Thyroid gland (tissue), 4 donors: ENCODE measurements around the gene CCS. TPM values are rescaled to one million over a fixed set of nuclear protein-coding genes. Genes with fewer than 3 reads are reported as not detected.
"Not testable (repeated sequence)": the region's sequence is repeated elsewhere in the genome, so short reads cannot be mapped to it uniquely, and the experiment has no call there.

Experiments
- DNase-seq, 2 donors: peaks; one replicate each; pipeline ENCODE4 v3.0.0-alpha.2; 2019
- H3K27ac ChIP-seq, 3 donors: fragments of 200-600 bp; sonication (generic); 1 replicate in 2 of 3; 2 replicates in 1 of 3; pipeline ENCODE4 v1.5.1; 2016 to 2019; ENCODE audit warnings: mild to moderate bottlenecking in 1 of 3, moderate library complexity in 1 of 3
- H3K27me3 ChIP-seq: fragments of 200-600 bp; sonication (generic); one replicate; pipeline ENCODE4 v1.5.1; 2019
- H3K36me3 ChIP-seq, 2 donors: fragments of 200-600 bp; sonication (generic); one replicate each; pipeline ENCODE4 v1.5.1; 2016 to 2019
- H3K4me1 ChIP-seq, 2 donors: fragments of 200-600 bp; sonication (generic); one replicate each; pipeline ENCODE4 v1.5.1; 2017 to 2019
- H3K4me3 ChIP-seq, 3 donors: fragments of 200-600 bp; sonication (generic); replicated peaks in 1 of 3; 1 replicate in 2 of 3; 2 replicates in 1 of 3; pipeline ENCODE4 v1.5.1; 2016; ENCODE audit warnings: mild to moderate bottlenecking in 1 of 3
- H3K9me3 ChIP-seq: fragments of 200-600 bp; sonication (generic); one replicate; pipeline ENCODE4 v1.5.1; 2017
- POLR2A ChIP-seq, 2 donors: fragments of 450-650 bp; IDR thresholded peaks; one replicate each; pipeline ENCODE4 v1.6.1; 2017; ENCODE audit warnings: antibody characterized with exemption in 2 of 2, mild to moderate bottlenecking in 2 of 2, moderate library complexity in 1 of 2
- WGBS, 2 donors: methylation state at CpG; one replicate each; pipeline ENCODE4 v1.1.5; 2017; 5-methylcytosine and 5-hydroxymethylcytosine counted together
- intact Hi-C: fragments of 100-400 bp; cut with DNase I; formaldehyde crosslinking; loops from one replicate; pipeline ENCODE4 v1.15.1; 2023
- total RNA-seq, 4 donors: library from RNA; depleted of rRNA; stranded (reverse); fragments of >200 nt; gene quantifications; one replicate each; pipeline ENCODE4 v1.2.3, GENCODE V29; 2016
- TF ChIP-seq, protein P1 (sequence below), 6 experiments: fragments of 200-600 bp in 3 of 6; fragments of 450-650 bp in 3 of 6; sonication (generic) in 3 of 6; IDR thresholded peaks; one replicate each; pipeline ENCODE4 v1.5.1; 2016 to 2019; ENCODE audit warnings: antibody characterized with exemption in 6 of 6, mild to moderate bottlenecking in 2 of 6, inconsistent platforms in 1 of 6, moderate library complexity in 1 of 6

Gene CCS
- total RNA-seq, 4 donors from 2014 or later: 22.7 to 48.5 (median 28.9) TPM

DNA sequence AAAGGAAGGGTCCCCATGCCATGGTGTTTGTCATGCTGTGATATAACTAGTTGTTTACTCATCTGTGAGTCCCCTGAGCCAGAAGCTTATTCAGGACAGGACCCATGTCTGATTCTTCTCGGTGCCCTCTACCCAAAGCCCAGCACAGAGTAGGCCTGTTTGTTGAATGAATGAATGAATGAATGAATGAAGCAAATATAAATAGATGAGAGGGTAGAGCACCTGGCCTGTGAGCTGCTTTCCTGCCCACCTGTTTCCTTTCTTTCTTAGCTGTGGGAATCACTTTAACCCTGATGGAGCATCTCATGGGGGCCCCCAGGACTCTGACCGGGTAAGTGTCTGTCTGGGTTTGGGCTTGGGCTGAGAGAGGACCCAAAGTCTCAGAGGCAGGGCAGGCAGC, 7.2 kb downstream of the CCS start:
- peaks cover 1 to 4% of the 10 kb centered on the region in 2 donors for H3K36me3 ChIP-seq
- no peak overlapping the region for H3K27ac ChIP-seq
- no peak for DNase-seq
- H3K27me3 ChIP-seq: no peaks in the 10 kb centered on the region
- no peaks in the 10 kb centered on the region for H3K9me3 ChIP-seq
- TF ChIP-seq, protein P1, sequence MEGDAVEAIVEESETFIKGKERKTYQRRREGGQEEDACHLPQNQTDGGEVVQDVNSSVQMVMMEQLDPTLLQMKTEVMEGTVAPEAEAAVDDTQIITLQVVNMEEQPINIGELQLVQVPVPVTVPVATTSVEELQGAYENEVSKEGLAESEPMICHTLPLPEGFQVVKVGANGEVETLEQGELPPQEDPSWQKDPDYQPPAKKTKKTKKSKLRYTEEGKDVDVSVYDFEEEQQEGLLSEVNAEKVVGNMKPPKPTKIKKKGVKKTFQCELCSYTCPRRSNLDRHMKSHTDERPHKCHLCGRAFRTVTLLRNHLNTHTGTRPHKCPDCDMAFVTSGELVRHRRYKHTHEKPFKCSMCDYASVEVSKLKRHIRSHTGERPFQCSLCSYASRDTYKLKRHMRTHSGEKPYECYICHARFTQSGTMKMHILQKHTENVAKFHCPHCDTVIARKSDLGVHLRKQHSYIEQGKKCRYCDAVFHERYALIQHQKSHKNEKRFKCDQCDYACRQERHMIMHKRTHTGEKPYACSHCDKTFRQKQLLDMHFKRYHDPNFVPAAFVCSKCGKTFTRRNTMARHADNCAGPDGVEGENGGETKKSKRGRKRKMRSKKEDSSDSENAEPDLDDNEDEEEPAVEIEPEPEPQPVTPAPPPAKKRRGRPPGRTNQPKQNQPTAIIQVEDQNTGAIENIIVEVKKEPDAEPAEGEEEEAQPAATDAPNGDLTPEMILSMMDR (IDR thresholded peaks at IDR 0.05): no peak
- TF ChIP-seq POLR2A (IDR thresholded peaks at IDR 0.05): no peak
- WGBS, 2 donors: 85 to 90% methylated on average over 2 of the region's 2 CpGs
- H3K4me1 ChIP-seq: peaks cover 4 to 8% of the 10 kb centered on the region in 2 donors
- no peak overlapping the region for H3K4me3 ChIP-seq
- intact Hi-C loops: no loop called here

DNA sequence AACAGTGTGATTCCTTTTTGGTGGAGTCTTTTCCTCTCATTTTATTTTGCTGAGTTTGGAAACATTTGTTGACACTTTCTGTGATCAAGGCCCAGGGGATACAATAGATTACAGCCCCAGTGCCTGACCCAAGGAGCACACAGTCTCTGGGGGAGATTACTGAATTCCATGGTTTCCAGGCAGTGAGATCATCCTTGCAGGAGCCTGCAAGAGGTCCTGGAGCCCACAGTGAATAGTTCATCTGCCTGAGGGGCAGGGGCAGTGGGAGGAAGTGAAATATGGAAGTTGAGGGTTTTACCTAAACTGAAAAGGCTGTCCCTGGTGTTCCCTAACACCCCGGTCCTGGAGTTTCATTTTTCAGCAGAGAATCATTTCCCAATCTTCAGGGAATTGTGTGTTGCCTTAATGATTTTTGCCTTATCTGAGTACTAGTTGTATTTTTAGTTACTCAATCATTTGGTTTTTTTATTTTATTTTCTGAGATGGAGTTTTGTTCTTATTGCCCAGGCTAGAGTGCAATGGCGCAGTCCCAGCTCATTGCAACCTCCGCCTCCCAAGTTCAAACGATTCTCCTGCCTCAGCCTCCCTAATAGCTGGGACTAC, 7.7 kb downstream of the CCS start:
- DNase-seq: no peak
- intact Hi-C loops: no loop called here
- Histone ChIP-seq H3K9me3 (no peaks in the 10 kb centered on the region), H3K4me1 (peaks cover 0 to 3% of the 10 kb centered on the region in 2 donors), H3K27ac (no peak overlapping the region), H3K36me3 (peaks cover 6 to 9% of the 10 kb centered on the region in 2 donors), H3K4me3 (no peak overlapping the region), H3K27me3 (no peaks in the 10 kb centered on the region)
- WGBS, 2 donors: 88 to 91% methylated on average over 4 of the region's 4 CpGs
- TF ChIP-seq, protein P1 (IDR thresholded peaks at IDR 0.05): no peak
- TF ChIP-seq POLR2A (IDR thresholded peaks at IDR 0.05): no peak

DNA sequence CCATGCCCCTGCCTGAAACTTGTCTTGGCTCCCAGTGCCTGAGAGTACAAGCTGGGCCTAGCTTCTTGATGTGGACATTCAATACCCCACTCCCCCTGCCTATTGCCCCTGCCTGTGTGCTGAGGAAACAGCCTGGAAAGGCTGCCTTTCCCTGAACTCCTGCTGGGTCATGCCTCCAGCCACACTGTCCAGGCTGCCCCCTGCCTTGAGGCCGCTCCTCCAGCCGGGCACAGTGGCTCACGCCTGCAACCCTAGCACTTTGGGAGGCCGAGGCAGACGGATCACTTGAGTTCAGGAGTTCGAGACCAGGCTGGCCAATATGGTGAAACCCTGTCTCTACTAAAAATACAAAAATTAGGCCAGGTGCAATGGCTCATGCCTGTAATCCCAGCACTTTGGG, 10.1 kb downstream of the CCS start:
- intact Hi-C loops: no loop called here
- TF ChIP-seq POLR2A (IDR thresholded peaks at IDR 0.05): no peak
- TF ChIP-seq, protein P1 (IDR thresholded peaks at IDR 0.05): no peak
- H3K27ac ChIP-seq: no peak overlapping the region
- H3K27me3 ChIP-seq: no peaks in the 10 kb centered on the region
- no peak for DNase-seq
- H3K9me3 ChIP-seq: no peaks in the 10 kb centered on the region
- H3K4me1 ChIP-seq: peaks cover 0 to 7% of the 10 kb centered on the region in 2 donors
- H3K4me3 ChIP-seq: no peak overlapping the region
- WGBS, 2 donors: 100% methylated on average over 6 of the region's 6 CpGs; no CpG with 5 or more reads in 1 of the 2 donors
- peaks cover 9 to 13% of the 10 kb centered on the region in 2 donors for H3K36me3 ChIP-seq

DNA sequence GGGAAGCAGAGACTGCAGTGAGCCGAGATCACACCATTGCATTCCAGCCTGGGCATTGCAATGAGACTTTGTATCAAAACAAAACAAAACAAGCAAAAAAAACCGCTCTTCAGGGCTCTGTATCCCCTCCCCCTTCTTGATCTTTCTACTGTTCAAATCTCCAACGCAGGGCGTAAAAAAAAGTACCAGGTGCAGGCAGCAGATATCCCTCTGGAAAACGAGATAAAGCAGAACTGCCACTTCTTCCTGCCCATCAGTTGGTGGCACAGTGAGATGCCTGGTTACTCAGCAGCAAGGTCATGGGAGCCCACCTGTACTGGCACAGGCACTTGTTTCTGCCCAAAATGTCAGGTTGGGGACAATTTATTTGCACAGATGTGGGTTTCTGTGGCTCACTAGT, 11.2 kb downstream of the CCS start:
- H3K4me1 ChIP-seq: peaks cover 0 to 7% of the 10 kb centered on the region in 2 donors
- TF ChIP-seq, protein P1 (IDR thresholded peaks at IDR 0.05): no peak
- no peak for TF ChIP-seq POLR2A (IDR thresholded peaks at IDR 0.05)
- H3K27me3 ChIP-seq: no peaks in the 10 kb centered on the region
- no peak for DNase-seq
- no peak overlapping the region for H3K4me3 ChIP-seq
- 91% methylated on average over 5 of the region's 5 CpGs for WGBS, 2 donors
- intact Hi-C loops: no loop called here
- H3K27ac ChIP-seq: no peak overlapping the region
- H3K36me3 ChIP-seq: peaks cover 9 to 13% of the 10 kb centered on the region in 2 donors
- H3K9me3 ChIP-seq: no peaks in the 10 kb centered on the region

DNA sequence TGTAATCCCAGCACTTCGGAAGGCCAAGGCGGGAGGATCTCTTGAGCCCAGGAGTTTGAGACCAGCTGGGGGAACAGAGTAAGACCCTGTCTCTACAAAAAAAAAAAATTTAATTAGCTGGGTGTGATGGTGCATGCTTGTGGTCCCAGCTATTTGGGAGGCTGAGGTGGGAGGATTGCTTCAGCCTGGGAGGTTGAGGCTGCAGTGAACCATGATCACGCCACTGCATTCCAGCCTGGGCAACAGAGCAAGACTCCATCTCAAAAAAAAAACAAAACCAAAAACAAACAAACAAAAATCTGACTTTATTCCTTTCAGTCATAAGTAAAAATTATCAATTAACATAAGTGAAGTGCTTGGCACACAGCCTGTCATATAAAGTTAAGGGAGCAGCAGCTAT, 13.6 kb downstream of the CCS start:
- H3K4me3 ChIP-seq, H3K9me3 ChIP-seq, DNase-seq, H3K27me3 ChIP-seq, intact Hi-C loops, H3K4me1 ChIP-seq: not testable (repeated sequence)
- Histone ChIP-seq H3K27ac (peak overlapping the region in 2 of 3 donors; percentile 28 to 63), H3K36me3 (peaks cover 9 to 13% of the 10 kb centered on the region in 2 donors)
- WGBS, 2 donors: 96 to 100% methylated on average over 3 of the region's 3 CpGs
